Breast epithelium (tissue), 3 donors: ENCODE data around the gene C1orf185.

Source experiments
- POLR2A ChIP-seq: fragments of 450-650 bp; IDR thresholded peaks from one replicate; pipeline ENCODE4 v1.6.1; 2016; ENCODE audit warnings: antibody characterized with exemption, mild to moderate bottlenecking, moderate library complexity
- TF ChIP-seq, protein P1 (sequence below), 3 donors: fragments of 450-650 bp; IDR thresholded peaks; one replicate each; pipeline ENCODE4 v1.5.1; 2016 to 2017; ENCODE audit warnings: antibody characterized with exemption in 3 of 3, mild to moderate bottlenecking in 3 of 3, moderate library complexity in 3 of 3

DNA sequence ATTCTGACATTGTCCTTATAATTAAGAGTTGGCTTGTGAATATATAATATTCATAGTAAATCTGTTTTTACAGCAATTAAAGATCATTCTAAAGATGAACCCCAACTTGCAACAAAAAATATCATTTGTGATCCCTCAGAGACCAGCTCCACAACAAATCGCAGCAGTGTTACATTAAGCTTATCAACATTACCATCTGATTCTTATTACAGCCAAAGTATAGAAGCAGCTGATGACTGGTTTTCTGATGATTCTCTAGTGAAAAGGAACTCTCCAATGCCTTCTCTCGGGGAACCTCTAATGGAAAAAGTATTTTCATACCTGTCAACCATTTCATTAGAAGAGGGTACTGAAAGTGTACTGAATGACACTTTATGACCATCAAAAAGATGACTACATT is 45.4 kb downstream of the C1orf185 start:
- TF ChIP-seq, protein P1, sequence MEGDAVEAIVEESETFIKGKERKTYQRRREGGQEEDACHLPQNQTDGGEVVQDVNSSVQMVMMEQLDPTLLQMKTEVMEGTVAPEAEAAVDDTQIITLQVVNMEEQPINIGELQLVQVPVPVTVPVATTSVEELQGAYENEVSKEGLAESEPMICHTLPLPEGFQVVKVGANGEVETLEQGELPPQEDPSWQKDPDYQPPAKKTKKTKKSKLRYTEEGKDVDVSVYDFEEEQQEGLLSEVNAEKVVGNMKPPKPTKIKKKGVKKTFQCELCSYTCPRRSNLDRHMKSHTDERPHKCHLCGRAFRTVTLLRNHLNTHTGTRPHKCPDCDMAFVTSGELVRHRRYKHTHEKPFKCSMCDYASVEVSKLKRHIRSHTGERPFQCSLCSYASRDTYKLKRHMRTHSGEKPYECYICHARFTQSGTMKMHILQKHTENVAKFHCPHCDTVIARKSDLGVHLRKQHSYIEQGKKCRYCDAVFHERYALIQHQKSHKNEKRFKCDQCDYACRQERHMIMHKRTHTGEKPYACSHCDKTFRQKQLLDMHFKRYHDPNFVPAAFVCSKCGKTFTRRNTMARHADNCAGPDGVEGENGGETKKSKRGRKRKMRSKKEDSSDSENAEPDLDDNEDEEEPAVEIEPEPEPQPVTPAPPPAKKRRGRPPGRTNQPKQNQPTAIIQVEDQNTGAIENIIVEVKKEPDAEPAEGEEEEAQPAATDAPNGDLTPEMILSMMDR (IDR thresholded peaks at IDR 0.05): no peak
- no peak for TF ChIP-seq POLR2A
